Myometrial cell (primary cell): ENCODE measurements around the gene TAF5L. TPM values are rescaled to one million over a fixed set of nuclear protein-coding genes. Genes with fewer than 3 reads are reported as not detected.

ENCODE experiments used
- total RNA-seq: library from RNA; depleted of rRNA; stranded (reverse); fragments of >200 nt; gene quantifications from 2 replicates; pipeline ENCODE4 v1.2.3, GENCODE V29; 2015

TAF5L gene
- total RNA-seq: 8.9 and 11.2 TPM in 2 replicates

DNA sequence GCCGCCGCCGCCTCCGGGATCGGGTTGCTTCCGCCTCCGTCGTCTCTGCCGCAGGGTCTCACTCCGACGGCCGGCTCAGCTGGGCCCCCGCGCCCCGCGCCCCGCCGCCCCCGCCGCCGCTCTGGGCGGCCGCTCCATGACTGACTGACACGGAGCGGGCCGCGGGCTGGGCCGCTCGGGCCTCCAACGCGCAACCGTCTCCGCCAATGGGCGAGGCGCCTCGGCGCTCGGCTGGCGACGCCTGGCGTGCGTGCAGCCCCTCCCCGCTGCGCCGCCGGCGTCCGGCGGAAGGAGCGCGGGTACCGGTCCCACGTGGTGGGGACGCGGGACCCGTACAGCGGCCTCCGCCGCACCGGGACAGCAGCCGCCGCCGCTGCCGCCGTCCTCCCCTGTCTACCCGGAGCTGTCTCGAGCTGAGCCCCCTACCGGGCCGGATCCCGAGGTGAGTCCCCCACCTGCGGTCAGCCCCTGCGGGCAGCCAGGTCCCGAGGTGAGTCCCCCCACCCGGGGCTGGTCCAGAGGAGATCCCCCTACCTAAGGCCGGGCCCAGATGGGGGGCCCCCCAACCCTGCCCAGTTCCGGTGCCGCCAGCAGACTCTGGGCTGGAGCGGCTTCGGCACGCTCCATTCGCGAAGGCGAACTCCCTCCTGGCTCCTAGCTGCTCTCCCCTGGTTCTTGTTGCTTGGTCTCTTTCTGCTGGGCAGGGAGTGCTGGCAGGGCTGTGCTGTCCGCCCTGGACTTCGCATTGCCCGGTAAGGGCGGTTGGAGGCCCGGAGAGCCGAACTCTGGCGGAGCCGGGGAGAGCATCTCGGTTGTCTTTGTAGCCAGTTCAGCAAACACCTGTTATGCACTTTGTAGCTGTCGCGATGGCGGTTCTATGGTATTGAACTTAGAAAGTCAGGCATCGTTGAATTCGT, at the start of gene TAF5L, which contains the start of gene URB2:
Gene TAF5L, minus strand, starts transcription at position 208 of the 917 bp plus-strand sequence. CDS start 11,640 bp downstream, outside the sequence.
Gene URB2, plus strand, starts transcription at position 333 of the 917 bp plus-strand sequence. CDS start 1,387 bp downstream, outside the sequence.

GRCh38 chr1:229558460-229559335, 67.2 kb downstream of the TAF5L start, which contains the start of gene ABCB10:
ABCB10 (minus strand) TSS chr1:229558707; CDS start chr1:229558652, 55 bp downstream.

Other genes starting within 250 kb of the TAF5L start
- not detected in 2 replicates for gene ACTA1, start 192.0 kb downstream of the TAF5L start, total RNA-seq
- 28.4 and 30.3 TPM in 2 replicates for gene NUP133, start 117.8 kb downstream of the TAF5L start, total RNA-seq
- 13.0 and 14.9 TPM in 2 replicates for gene ABCB10, start 67.4 kb downstream of the TAF5L start, total RNA-seq
- gene URB2, start 125 bp upstream of the TAF5L start, total RNA-seq: 6.1 and 6.6 TPM in 2 replicates